Vagina (tissue), 2 donors: ENCODE data around the gene MYO1F. TPM values are rescaled to one million over a fixed set of nuclear protein-coding genes. Genes with fewer than 3 reads are reported as not detected.

Experiments used
- DNase-seq, 2 donors: peaks; one replicate each; pipeline ENCODE4 v3.0.0-alpha.2; 2017; ENCODE audit errors: extremely low spot score in 2 of 2
- H3K27ac ChIP-seq: fragments of 200-600 bp; sonication (generic); one replicate; pipeline ENCODE4 v1.5.1; 2019
- H3K27me3 ChIP-seq: fragments of 200-600 bp; sonication (generic); one replicate; pipeline ENCODE4 v1.5.1; 2019
- H3K36me3 ChIP-seq, 2 donors: fragments of 200-600 bp; sonication (generic); one replicate each; pipeline ENCODE4 v1.5.1; 2017 to 2019
- H3K4me1 ChIP-seq: fragments of 200-600 bp; sonication (generic); one replicate; pipeline ENCODE4 v1.5.1; 2019
- H3K4me3 ChIP-seq, 2 donors: fragments of 200-600 bp; sonication (generic); 1 replicate in 1 of 2; 2 replicates in 1 of 2; pipeline ENCODE4 v1.5.1; 2016 to 2019
- H3K9me3 ChIP-seq: fragments of 200-600 bp; sonication (generic); one replicate; pipeline ENCODE4 v1.5.1; 2019
- CTCF ChIP-seq, 3 experiments: fragments of 450-650 bp in 2 of 3; fragments of 200-600 bp in 1 of 3; sonication (generic) in 1 of 3; IDR thresholded peaks; one replicate each; pipeline ENCODE4 v1.5.1; 2017 to 2019; ENCODE audit warnings: antibody characterized with exemption in 3 of 3, mild to moderate bottlenecking in 2 of 3, moderate library complexity in 2 of 3
- POLR2A ChIP-seq, 2 donors: fragments of 450-650 bp; IDR thresholded peaks; one replicate each; pipeline ENCODE4 v1.6.1; 2017; ENCODE audit warnings: antibody characterized with exemption in 2 of 2, mild to moderate bottlenecking in 2 of 2, moderate library complexity in 2 of 2
- POLR2AphosphoS5 ChIP-seq, 2 donors: sonication (generic); formaldehyde crosslinking; IDR thresholded peaks; one replicate each; pipeline ENCODE4 v1.9.0; 2017; ENCODE audit warnings: antibody characterized with exemption in 2 of 2, mild to moderate bottlenecking in 2 of 2, low read depth in 1 of 2; ENCODE audit not compliant: insufficient read depth in 1 of 2
- intact Hi-C: fragments of 100-400 bp; cut with DNase I; formaldehyde crosslinking; loops from one replicate; pipeline ENCODE4 v1.15.1; 2023
- total RNA-seq: library from RNA; depleted of rRNA; stranded (reverse); fragments of >200 nt; gene quantifications from one replicate; pipeline ENCODE4 v1.2.3, GENCODE V29; 2016

The MYO1F gene
- total RNA-seq, 1 donor from 2014 or later: 20.4 TPM

GRCh38 chr19:8609279-8610040 is 32.2 kb upstream of the MYO1F start:
- Histone ChIP-seq H3K27ac (peak overlapping the region; percentile 84), H3K9me3 (no peaks in the 10 kb centered on the region), H3K36me3 (peaks cover 0 to 7% of the 10 kb centered on the region in 2 donors), H3K4me3 (peak overlapping the region; percentile 63 to 65), H3K4me1 (peaks cover 42% of the 10 kb centered on the region), H3K27me3 (no peaks in the 10 kb centered on the region)
- no peak for DNase-seq
- TF ChIP-seq POLR2A (IDR thresholded peaks at IDR 0.05): no peak
- TF ChIP-seq CTCF (IDR thresholded peaks at IDR 0.05): no peak
- peak in 1 of 2 donors; percentile 60 for TF ChIP-seq POLR2AphosphoS5 (IDR thresholded peaks at IDR 0.05; ENCODE audit: insufficient read depth in 1 of 2, low read depth in 1 of 2)
- intact Hi-C loops: no loop called here

- Histone ChIP-seq H3K27ac (peak overlapping the region; percentile 84), H3K4me1 (peaks cover 42% of the 10 kb centered on the region), H3K4me3 (peak overlapping the region; percentile 63 to 65)
Measured at GRCh38 chr19:8608941-8609278, 31.7 kb upstream of the MYO1F start.

GRCh38 chr19:8607386-8607785 is 30.1 kb upstream of the MYO1F start:
- Histone ChIP-seq H3K4me3 (no peak overlapping the region), H3K4me1 (peaks cover 42% of the 10 kb centered on the region), H3K36me3 (peaks cover 0 to 11% of the 10 kb centered on the region in 2 donors), H3K9me3 (no peaks in the 10 kb centered on the region), H3K27ac (peak overlapping the region; percentile 13), H3K27me3 (no peaks in the 10 kb centered on the region)
- intact Hi-C loops: no loop called here
- DNase-seq: no peak
- TF ChIP-seq CTCF (IDR thresholded peaks at IDR 0.05) (no peak), POLR2A (IDR thresholded peaks at IDR 0.05) (no peak), POLR2AphosphoS5 (IDR thresholded peaks at IDR 0.05; ENCODE audit: insufficient read depth in 1 of 2, low read depth in 1 of 2) (no peak)

More at GRCh38 chr19:8608941-8609278, 31.7 kb upstream of the MYO1F start:
- DNase-seq: no peak
- peaks cover 0 to 8% of the 10 kb centered on the region in 2 donors for H3K36me3 ChIP-seq
- H3K9me3 ChIP-seq: no peaks in the 10 kb centered on the region
- TF ChIP-seq POLR2A (IDR thresholded peaks at IDR 0.05): no peak
- TF ChIP-seq CTCF (IDR thresholded peaks at IDR 0.05): no peak
- no peak for TF ChIP-seq POLR2AphosphoS5 (IDR thresholded peaks at IDR 0.05; ENCODE audit: insufficient read depth in 1 of 2, low read depth in 1 of 2)
- intact Hi-C loops: no loop called here
- H3K27me3 ChIP-seq: no peaks in the 10 kb centered on the region

GRCh38 chr19:8605514-8605913 is 28.3 kb upstream of the MYO1F start:
- intact Hi-C loops: no loop called here
- Histone ChIP-seq H3K27me3 (no peaks in the 10 kb centered on the region), H3K4me3 (no peak overlapping the region), H3K9me3 (no peaks in the 10 kb centered on the region), H3K27ac (no peak overlapping the region), H3K36me3 (peaks cover 0 to 19% of the 10 kb centered on the region in 2 donors), H3K4me1 (peaks cover 28% of the 10 kb centered on the region)
- no peak for DNase-seq
- TF ChIP-seq CTCF (IDR thresholded peaks at IDR 0.05) (no peak), POLR2A (IDR thresholded peaks at IDR 0.05) (no peak)

- Histone ChIP-seq H3K4me3 (no peak overlapping the region), H3K36me3 (peaks cover 0 to 29% of the 10 kb centered on the region in 2 donors), H3K4me1 (peaks cover 4% of the 10 kb centered on the region), H3K9me3 (no peaks in the 10 kb centered on the region), H3K27ac (no peak overlapping the region), H3K27me3 (no peaks in the 10 kb centered on the region)
- DNase-seq: no peak
- TF ChIP-seq POLR2AphosphoS5 (IDR thresholded peaks at IDR 0.05; ENCODE audit: insufficient read depth in 1 of 2, low read depth in 1 of 2) (no peak), CTCF (IDR thresholded peaks at IDR 0.05) (no peak), POLR2A (IDR thresholded peaks at IDR 0.05) (no peak)
- intact Hi-C loops: no loop called here
Measured at GRCh38 chr19:8601796-8602195, 24.6 kb upstream of the MYO1F start.
